K562 (cell line): ENCODE data around the gene C1QTNF5. TPM values are rescaled to one million over a fixed set of nuclear protein-coding genes. Genes with fewer than 3 reads are reported as not detected.

Source experiments
- ADNP ChIP-seq: fragments of 200-800 bp; sonication (Bioruptor generic); IDR thresholded peaks from 2 replicates; pipeline ENCODE4 v1.6.1; 2016; ENCODE audit warnings: missing genetic modification characterization, missing compliant biosample characterization
- BRCA1 ChIP-seq, 2 experiments: fragments of 450-650 bp in 1 of 2; sonication (generic) in 1 of 2; formaldehyde crosslinking in 1 of 2; IDR thresholded peaks; 2 replicates each; pipeline versions ENCODE4 v1.5.0 to v1.6.1; 2017 to 2020; ENCODE audit warnings: mild to moderate bottlenecking in 1 of 2, missing genetic modification reagents in 1 of 2
- CBFA2T3 ChIP-seq: fragments of 450-650 bp; IDR thresholded peaks from 2 replicates; pipeline ENCODE4 v1.6.1; 2017
- GTF2E2 ChIP-seq: fragments of 200-800 bp; sonication (Bioruptor generic); IDR thresholded peaks from 2 replicates; pipeline ENCODE4 v1.6.1; 2016; ENCODE audit warnings: missing genetic modification characterization, missing compliant biosample characterization
- HDAC2 ChIP-seq: fragments of 450-650 bp; IDR thresholded peaks from 2 replicates; pipeline ENCODE4 v1.6.1; 2016; ENCODE audit warnings: mild to moderate bottlenecking
- HOXB6 ChIP-seq: fragments of 250-450 bp; sonication (Bioruptor Pico); IDR thresholded peaks from 2 replicates; pipeline ENCODE4 v1.5.1; 2022; ENCODE audit warnings: mild to moderate bottlenecking, borderline replicate concordance
- L3MBTL2 ChIP-seq: fragments of 450-650 bp; IDR thresholded peaks from 2 replicates; pipeline ENCODE4 v1.6.1; 2016; ENCODE audit warnings: mild to moderate bottlenecking, moderate library complexity
- NELFE ChIP-seq: IDR thresholded peaks from 2 replicates; pipeline ENCODE4 v1.6.1; 2011; ENCODE audit warnings: mild to moderate bottlenecking; ENCODE audit not compliant: insufficient read depth, insufficient read length
- NR2C2 ChIP-seq, 2 experiments: fragments of 200-800 bp in 1 of 2; sonication (Bioruptor generic) in 1 of 2; sonication (generic) in 1 of 2; formaldehyde crosslinking in 1 of 2; IDR thresholded peaks; 2 replicates each; pipeline versions ENCODE4 v1.6.1 to v1.8.0; 2016 to 2022; ENCODE audit warnings: mild to moderate bottlenecking in 1 of 2, missing compliant biosample characterization in 1 of 2, missing genetic modification characterization in 1 of 2, missing genetic modification reagents in 1 of 2
- RBM14 ChIP-seq: fragments of 200-400 bp; formaldehyde crosslinking; IDR thresholded peaks from 2 replicates; pipeline ENCODE4 v1.6.1; 2018; ENCODE audit warnings: low read depth, mild to moderate bottlenecking, low read length, moderate library complexity, borderline replicate concordance; ENCODE audit not compliant: insufficient read depth
- RBM15 ChIP-seq: fragments of 200-400 bp; formaldehyde crosslinking; IDR thresholded peaks from 2 replicates; pipeline ENCODE4 v1.6.1; 2018; ENCODE audit warnings: mild to moderate bottlenecking, low read length, moderate library complexity; ENCODE audit not compliant: insufficient read depth
- SAFB ChIP-seq: fragments of 200-400 bp; formaldehyde crosslinking; IDR thresholded peaks from 2 replicates; pipeline ENCODE4 v1.6.1; 2017; ENCODE audit warnings: low read depth, low read length, borderline replicate concordance
- ZMIZ1 ChIP-seq, 2 experiments: fragments of 150-350 bp in 1 of 2; IDR thresholded peaks; 2 replicates each; pipeline ENCODE4 v1.6.1; 2012 to 2016; ENCODE audit warnings: low read depth in 2 of 2, low read length in 2 of 2, mild to moderate bottlenecking in 1 of 2, moderate library complexity in 1 of 2
- ZNF143 ChIP-seq: sonication (generic); formaldehyde crosslinking; IDR thresholded peaks from 2 replicates; pipeline ENCODE4 v1.9.0; 2022; ENCODE audit warnings: mild to moderate bottlenecking, missing genetic modification reagents
- ZNF239 ChIP-seq: fragments of 250-450 bp; sonication (Bioruptor Pico); IDR thresholded peaks from 2 replicates; pipeline ENCODE4 v1.4.0; 2020; ENCODE audit warnings: mild to moderate bottlenecking
- ZNF407 ChIP-seq: fragments of 450-650 bp; IDR thresholded peaks from 2 replicates; pipeline ENCODE4 v1.6.1; 2016; ENCODE audit warnings: low read depth
- polyA plus RNA-seq, 8 experiments: library from polyadenylated mRNA; depleted of rRNA in 4 of 8; stranded (reverse) in 5 of 8; unstranded in 3 of 8; fragments of >200 nt; fragmentation: Nextera tagmentation in 2 of 8; fragmentation: Illumina TruSeq in 1 of 8; extraction: Ambion mirVana in 2 of 8; extraction: Trizol in 1 of 8; gene quantifications; 2 replicates each; pipeline versions ENCODE4 v1.2.1 to v1.2.3, GENCODE V29; 2011 to 2014; ENCODE audit warnings: inconsistent platforms in 1 of 8, missing spikeins in 1 of 8
- total RNA-seq, 7 experiments: library from RNA; depleted of rRNA in 6 of 7; stranded (reverse); fragments of >200 nt in 6 of 7; fragmentation: Illumina TruSeq in 2 of 7; extraction: Trizol in 2 of 7; gene quantifications; 2 replicates each; pipeline versions ENCODE4 v1.2.1 to v1.2.3, GENCODE V29; 2011 to 2021; ENCODE audit warnings: low replicate concordance in 1 of 7

Gene C1QTNF5
- total and polyA plus RNA-seq, 9 of the 15 experiments (the other 6 are each of a cell fraction or from before 2014, with no cell fraction given): 0.07 to 0.76 (median 0.24) TPM; not detected in 1

GRCh38 chr11:119370486-119371046 lies 29.9 kb upstream of the C1QTNF5 start (continued):
- no peak for TF ChIP-seq ZMIZ1 (IDR thresholded peaks at IDR 0.05; ENCODE audit: low read depth in 2 of 2, low read length in 2 of 2)
- no peak for TF ChIP-seq ZNF239 (CRISPR knock-in tag)
- no peak for TF ChIP-seq NELFE
- no peak for TF ChIP-seq NR2C2 (CRISPR knock-in tag; IDR thresholded peaks at IDR 0.05)
- peak; percentile 48; the same call in 1 of the 2 replicates for TF ChIP-seq NR2C2 (tag; IDR thresholded peaks at IDR 0.05)
- TF ChIP-seq ZNF407: no peak
- no peak for TF ChIP-seq ADNP (tag)
- TF ChIP-seq ZNF143 (CRISPR knock-in tag): no peak
- peak; percentile 60 for TF ChIP-seq L3MBTL2
- TF ChIP-seq GTF2E2 (tag): no peak
- TF ChIP-seq SAFB: no peak
- no peak for TF ChIP-seq BRCA1 (IDR thresholded peaks at IDR 0.05)
- no peak for TF ChIP-seq BRCA1 (CRISPR knock-in tag; IDR thresholded peaks at IDR 0.05)
- TF ChIP-seq CBFA2T3: no peak
- TF ChIP-seq RBM14: no peak
- no peak for TF ChIP-seq HDAC2
- no peak for TF ChIP-seq RBM15
- no peak for TF ChIP-seq HOXB6 (CRISPR knock-in tag)
